Activated CD8-positive, alpha-beta T cell treated with anti-CD3 and anti-CD28 coated beads, Interleukin-2, amount 10 ng/mL, durations not matched to agents 7 days and 5 days (primary cell): ENCODE data around the gene LIMS2. TPM values are rescaled to one million over a fixed set of nuclear protein-coding genes. Genes with fewer than 3 reads are reported as not detected.

ENCODE experiments used
- ATAC-seq: fragments of 150-1000 bp; cut with Tn5 transposase; one replicate; pipeline ENCODE4 v1.10.0; 2021; ENCODE audit warnings: moderate library complexity
- CTCF ChIA-PET: fragments of 350-600 bp; sonication (Branson Sonifier 250); formaldehyde crosslinking; loops from one replicate; lab custom pipeline; 2021; ENCODE audit warnings: antibody characterized with exemption; lab: Charles Lee
- POLR2A ChIA-PET: fragments of 350-600 bp; sonication (Branson Sonifier 250); formaldehyde crosslinking; loops from one replicate; lab custom pipeline; 2021; ENCODE audit warnings: antibody characterized with exemption; lab: Charles Lee
- DNase-seq: peaks from one replicate; pipeline ENCODE4 v3.0.0-alpha.2; 2020
- H3K27ac Mint-ChIP-seq: one replicate; pipeline ENCODE4 v1.8.0; 2021; ENCODE audit warnings: mild to moderate bottlenecking, mixed read lengths
- H3K27me3 Mint-ChIP-seq: one replicate; pipeline ENCODE4 v1.8.0; 2021; ENCODE audit warnings: low read depth, mixed read lengths
- H3K36me3 Mint-ChIP-seq: one replicate; pipeline ENCODE4 v1.8.0; 2021; ENCODE audit warnings: low read depth, mixed read lengths
- H3K4me1 Mint-ChIP-seq: one replicate; pipeline ENCODE4 v1.8.0; 2021; ENCODE audit warnings: low read depth, mixed read lengths
- H3K4me3 Mint-ChIP-seq: one replicate; pipeline ENCODE4 v1.8.0; 2021; ENCODE audit warnings: mild to moderate bottlenecking, mixed read lengths
- H3K9me3 Mint-ChIP-seq: one replicate; pipeline ENCODE4 v1.8.0; 2022; ENCODE audit warnings: mixed read lengths; ENCODE audit not compliant: insufficient read depth
- total RNA-seq, 2 experiments: library from RNA; stranded (reverse); gene quantifications; one replicate each; pipeline ENCODE4 v1.2.3, GENCODE V29; 2021

LIMS2 gene
- total RNA-seq, 2 experiments from 2014 or later = 35.3 to 38.3 TPM

- Mint-ChIP-seq H3K27me3 (peaks cover 26% of the 10 kb centered on the region), H3K27ac (no peak overlapping the region), H3K36me3 (no peaks in the 10 kb centered on the region), H3K4me3 (no peak overlapping the region), H3K4me1 (peaks cover 6% of the 10 kb centered on the region), H3K9me3 (no peaks in the 10 kb centered on the region)
- ATAC-seq = no peak
- ChIA-PET POLR2A (no interaction called here), CTCF (no interaction called here)
- no peak for DNase-seq
These were observed 15.1 kb downstream of the LIMS2 start for GRCh38 chr2:127660291-127660578.

- H3K36me3 Mint-ChIP-seq = no peaks in the 10 kb centered on the region
- CTCF ChIA-PET = no interaction called here
- H3K9me3 Mint-ChIP-seq = no peaks in the 10 kb centered on the region
- POLR2A ChIA-PET = no interaction called here
- H3K4me3 Mint-ChIP-seq = no peak overlapping the region
- DNase-seq (no peak), ATAC-seq (no peak)
- H3K27me3 Mint-ChIP-seq = peaks cover 21% of the 10 kb centered on the region
- H3K4me1 Mint-ChIP-seq = peaks cover 6% of the 10 kb centered on the region
- H3K27ac Mint-ChIP-seq = no peak overlapping the region
These were observed 15.7 kb downstream of the LIMS2 start for GRCh38 chr2:127659408-127660290.

- Mint-ChIP-seq H3K27ac (no peak overlapping the region), H3K9me3 (no peaks in the 10 kb centered on the region), H3K36me3 (no peaks in the 10 kb centered on the region), H3K4me1 (peaks cover 5% of the 10 kb centered on the region), H3K27me3 (peaks cover 17% of the 10 kb centered on the region), H3K4me3 (no peak overlapping the region)
- ChIA-PET POLR2A (no interaction called here), CTCF (no interaction called here)
- no peak for ATAC-seq
- no peak for DNase-seq
These were observed 16.5 kb downstream of the LIMS2 start for GRCh38 chr2:127658641-127659407.

- H3K4me3 Mint-ChIP-seq = no peak overlapping the region
- ChIA-PET CTCF (interaction anchor here (1.0 to 1.8 kb wide), 2 partner anchors 8 to 67 kb away, joined by 3 to 5 read pairs; no protein-coding TSS in a partner anchor), POLR2A (no interaction called here)
These were observed 17.2 kb downstream of the LIMS2 start for GRCh38 chr2:127658146-127658545.

GRCh38 chr2:127657232-127657595 lies 18.1 kb downstream of the LIMS2 start:
- Mint-ChIP-seq H3K9me3 (no peaks in the 10 kb centered on the region), H3K36me3 (no peaks in the 10 kb centered on the region), H3K4me1 (peaks cover 2% of the 10 kb centered on the region), H3K27me3 (peaks cover 5% of the 10 kb centered on the region), H3K27ac (no peak overlapping the region), H3K4me3 (no peak overlapping the region)
- ChIA-PET CTCF (interaction anchor here (1.0 to 1.8 kb wide), 2 partner anchors 7 to 66 kb away, joined by 3 to 5 read pairs; no protein-coding TSS in a partner anchor), POLR2A (no interaction called here)
- ATAC-seq = no peak
- no peak for DNase-seq

More at GRCh38 chr2:127658146-127658545, 17.2 kb downstream of the LIMS2 start:
- peaks cover 2% of the 10 kb centered on the region for H3K4me1 Mint-ChIP-seq
- no peaks in the 10 kb centered on the region for H3K9me3 Mint-ChIP-seq
- H3K36me3 Mint-ChIP-seq = no peaks in the 10 kb centered on the region
- no peak for ATAC-seq
- H3K27me3 Mint-ChIP-seq = peaks cover 10% of the 10 kb centered on the region
- no peak for DNase-seq
- H3K27ac Mint-ChIP-seq = no peak overlapping the region

GRCh38 chr2:127656569-127657231 lies 18.6 kb downstream of the LIMS2 start:
- H3K27ac Mint-ChIP-seq = no peak overlapping the region
- CTCF ChIA-PET = interaction anchor here (1.8 kb wide), 1 partner anchor 65 kb away, joined by 5 read pairs; no protein-coding TSS in a partner anchor
- H3K27me3 Mint-ChIP-seq = peaks cover 5% of the 10 kb centered on the region
- POLR2A ChIA-PET = no interaction called here
- ATAC-seq (no peak), DNase-seq (no peak)
- H3K36me3 Mint-ChIP-seq = no peaks in the 10 kb centered on the region
- peaks cover 2% of the 10 kb centered on the region for H3K4me1 Mint-ChIP-seq
- H3K9me3 Mint-ChIP-seq = no peaks in the 10 kb centered on the region
- H3K4me3 Mint-ChIP-seq = no peak overlapping the region

GRCh38 chr2:127655209-127656073 lies 19.9 kb downstream of the LIMS2 start:
- CTCF ChIA-PET = interaction anchor here (0.7 to 9.1 kb wide), 2 partner anchors 63 to 64 kb away, joined by 4 to 174 read pairs; no protein-coding TSS in a partner anchor
- ATAC-seq (no peak), DNase-seq (no peak)
- POLR2A ChIA-PET = no interaction called here
- Mint-ChIP-seq H3K4me1 (peaks cover 2% of the 10 kb centered on the region), H3K9me3 (no peaks in the 10 kb centered on the region), H3K4me3 (no peak overlapping the region), H3K36me3 (no peaks in the 10 kb centered on the region), H3K27me3 (peaks cover 2% of the 10 kb centered on the region), H3K27ac (no peak overlapping the region)

GRCh38 chr2:127654838-127655175 lies 20.5 kb downstream of the LIMS2 start:
- Mint-ChIP-seq H3K27me3 (no peaks in the 10 kb centered on the region), H3K9me3 (no peaks in the 10 kb centered on the region), H3K36me3 (no peaks in the 10 kb centered on the region), H3K27ac (no peak overlapping the region), H3K4me3 (no peak overlapping the region), H3K4me1 (peaks cover under 1% of the 10 kb centered on the region)
- ATAC-seq (no peak), DNase-seq (no peak)
- POLR2A ChIA-PET = interaction anchor here (1.0 kb wide), 1 partner anchor 13 kb away, joined by 3 read pairs; no protein-coding TSS in a partner anchor
- CTCF ChIA-PET = interaction anchor here (9.1 kb wide), 1 partner anchor 63 kb away, joined by 174 read pairs; no protein-coding TSS in a partner anchor

GRCh38 chr2:127654084-127654837 lies 21.1 kb downstream of the LIMS2 start:
- Mint-ChIP-seq H3K36me3 (no peaks in the 10 kb centered on the region), H3K4me1 (peaks cover 6% of the 10 kb centered on the region), H3K9me3 (no peaks in the 10 kb centered on the region), H3K27ac (no peak overlapping the region), H3K27me3 (no peaks in the 10 kb centered on the region), H3K4me3 (no peak overlapping the region)
- ChIA-PET POLR2A (interaction anchor here (1.0 kb wide), 1 partner anchor 13 kb away, joined by 3 read pairs; no protein-coding TSS in a partner anchor), CTCF (interaction anchor here (9.1 kb wide), 1 partner anchor 62 kb away, joined by 174 read pairs; no protein-coding TSS in a partner anchor)
- ATAC-seq = no peak
- DNase-seq = no peak

GRCh38 chr2:127653421-127654083 lies 21.8 kb downstream of the LIMS2 start:
- no peaks in the 10 kb centered on the region for H3K9me3 Mint-ChIP-seq
- ChIA-PET CTCF (interaction anchor here (9.1 kb wide), 1 partner anchor 61 kb away, joined by 174 read pairs; no protein-coding TSS in a partner anchor), POLR2A (interaction anchor here (1.0 kb wide), 1 partner anchor 12 kb away, joined by 3 read pairs; no protein-coding TSS in a partner anchor)
- H3K27ac Mint-ChIP-seq = no peak overlapping the region
- H3K4me3 Mint-ChIP-seq = no peak overlapping the region
- no peaks in the 10 kb centered on the region for H3K27me3 Mint-ChIP-seq
- no peak for DNase-seq
- peaks cover 8% of the 10 kb centered on the region for H3K4me1 Mint-ChIP-seq
- no peaks in the 10 kb centered on the region for H3K36me3 Mint-ChIP-seq
- no peak for ATAC-seq
